HepG2 (cell line): Measurements from ENCODE around the gene PIH1D2. TPM values are rescaled to one million over a fixed set of nuclear protein-coding genes. Genes with fewer than 3 reads are reported as not detected.

Experiments
- ARID4A ChIP-seq: sonication (generic); formaldehyde crosslinking; IDR thresholded peaks from 2 replicates; pipeline ENCODE4 v1.5.0; 2020; ENCODE audit warnings: mild to moderate bottlenecking, missing genetic modification reagents, borderline replicate concordance
- EP300 ChIP-seq, 3 experiments: sonication (generic) in 1 of 3; formaldehyde crosslinking in 1 of 3; IDR thresholded peaks; 2 replicates each; pipeline versions ENCODE4 v1.5.1 to v1.6.1; 2011 to 2020; ENCODE audit warnings: low read depth in 2 of 3, low read length in 2 of 3, borderline replicate concordance in 1 of 3, improper control_type of control experiment in 1 of 3, mild to moderate bottlenecking in 1 of 3, missing genetic modification reagents in 1 of 3, moderate library complexity in 1 of 3
- ERF ChIP-seq: IDR thresholded peaks from 2 replicates; pipeline ENCODE4 v1.6.1; 2018; ENCODE audit warnings: missing biosample characterization, missing genetic modification reagents
- HES4 ChIP-seq: sonication (generic); formaldehyde crosslinking; IDR thresholded peaks from 2 replicates; pipeline ENCODE4 v1.9.0; 2021; ENCODE audit warnings: mild to moderate bottlenecking, missing genetic modification reagents, borderline replicate concordance
- HNF4A ChIP-seq: sonication (generic); formaldehyde crosslinking; IDR thresholded peaks from 2 replicates; pipeline ENCODE4 v1.4.0; 2020; ENCODE audit warnings: missing genetic modification reagents
- KAT8 ChIP-seq: IDR thresholded peaks from 2 replicates; pipeline ENCODE4 v1.6.1; 2016; ENCODE audit warnings: missing genetic modification reagents, missing compliant biosample characterization
- NFKB2 ChIP-seq: sonication (generic); formaldehyde crosslinking; IDR thresholded peaks from 2 replicates; pipeline ENCODE4 v1.4.0; 2020; ENCODE audit warnings: missing genetic modification reagents, borderline replicate concordance
- NFKBIZ ChIP-seq: IDR thresholded peaks from 2 replicates; pipeline ENCODE4 v1.6.1; 2018; ENCODE audit warnings: missing genetic modification reagents, missing compliant biosample characterization
- POGZ ChIP-seq: sonication (generic); formaldehyde crosslinking; IDR thresholded peaks from 2 replicates; pipeline ENCODE4 v1.4.0; 2020; ENCODE audit warnings: mild to moderate bottlenecking, missing genetic modification reagents
- REPIN1 ChIP-seq: sonication (generic); formaldehyde crosslinking; IDR thresholded peaks from 2 replicates; pipeline ENCODE4 v1.8.0; 2022; ENCODE audit warnings: missing genetic modification reagents, low read depth, mild to moderate bottlenecking, borderline replicate concordance
- ZBTB3 ChIP-seq: sonication (generic); formaldehyde crosslinking; IDR thresholded peaks from 2 replicates; pipeline ENCODE4 v1.4.0; 2020; ENCODE audit warnings: low read depth, mild to moderate bottlenecking, moderate library complexity, missing genetic modification reagents, borderline replicate concordance
- ZBTB7A ChIP-seq: sonication (generic); formaldehyde crosslinking; IDR thresholded peaks from 2 replicates; pipeline ENCODE4 v1.8.0; 2022; ENCODE audit warnings: mild to moderate bottlenecking, missing genetic modification reagents
- ZHX1 ChIP-seq: sonication (generic); formaldehyde crosslinking; IDR thresholded peaks from 2 replicates; pipeline ENCODE4 v1.8.1; 2022; ENCODE audit warnings: low read depth, mild to moderate bottlenecking, missing genetic modification reagents
- ZNF124 ChIP-seq: sonication (generic); formaldehyde crosslinking; IDR thresholded peaks from 2 replicates; pipeline ENCODE4 v1.4.0; 2020; ENCODE audit warnings: missing genetic modification reagents
- ZNF354B ChIP-seq: sonication (generic); formaldehyde crosslinking; IDR thresholded peaks from 2 replicates; pipeline ENCODE4 v1.8.0; 2022; ENCODE audit warnings: mild to moderate bottlenecking, missing genetic modification reagents
- polyA plus RNA-seq, 8 experiments: library from polyadenylated mRNA; depleted of rRNA in 3 of 8; stranded (reverse) in 7 of 8; unstranded in 1 of 8; fragments of >200 nt; fragmentation: Illumina TruSeq in 4 of 8; extraction: Trizol in 4 of 8; gene quantifications; 2 replicates each; pipeline versions ENCODE4 v1.2.1 to v1.2.3, GENCODE V29; 2011 to 2016; ENCODE audit warnings: low read depth in 4 of 8, missing spikeins in 1 of 8, mixed read lengths in 1 of 8; ENCODE audit not compliant: insufficient read depth in 1 of 8
- total RNA-seq, 5 experiments: library from RNA; depleted of rRNA; stranded (reverse); fragments of >200 nt; fragmentation: Illumina TruSeq; extraction: Trizol; gene quantifications; 2 replicates each; pipeline ENCODE4 v1.2.3, GENCODE V29; 2016; ENCODE audit warnings: low read depth in 1 of 5
- TF ChIP-seq, protein P1 (sequence below): sonication (generic); formaldehyde crosslinking; IDR thresholded peaks from 2 replicates; pipeline ENCODE4 v1.4.0; 2020; ENCODE audit warnings: mild to moderate bottlenecking, missing genetic modification reagents, borderline replicate concordance

PIH1D2 gene
- total and polyA plus RNA-seq, 2 of the 13 experiments (the other 11 are each of a cell fraction or from before 2014, with no cell fraction given): 0.49 to 2.7 TPM

DNA sequence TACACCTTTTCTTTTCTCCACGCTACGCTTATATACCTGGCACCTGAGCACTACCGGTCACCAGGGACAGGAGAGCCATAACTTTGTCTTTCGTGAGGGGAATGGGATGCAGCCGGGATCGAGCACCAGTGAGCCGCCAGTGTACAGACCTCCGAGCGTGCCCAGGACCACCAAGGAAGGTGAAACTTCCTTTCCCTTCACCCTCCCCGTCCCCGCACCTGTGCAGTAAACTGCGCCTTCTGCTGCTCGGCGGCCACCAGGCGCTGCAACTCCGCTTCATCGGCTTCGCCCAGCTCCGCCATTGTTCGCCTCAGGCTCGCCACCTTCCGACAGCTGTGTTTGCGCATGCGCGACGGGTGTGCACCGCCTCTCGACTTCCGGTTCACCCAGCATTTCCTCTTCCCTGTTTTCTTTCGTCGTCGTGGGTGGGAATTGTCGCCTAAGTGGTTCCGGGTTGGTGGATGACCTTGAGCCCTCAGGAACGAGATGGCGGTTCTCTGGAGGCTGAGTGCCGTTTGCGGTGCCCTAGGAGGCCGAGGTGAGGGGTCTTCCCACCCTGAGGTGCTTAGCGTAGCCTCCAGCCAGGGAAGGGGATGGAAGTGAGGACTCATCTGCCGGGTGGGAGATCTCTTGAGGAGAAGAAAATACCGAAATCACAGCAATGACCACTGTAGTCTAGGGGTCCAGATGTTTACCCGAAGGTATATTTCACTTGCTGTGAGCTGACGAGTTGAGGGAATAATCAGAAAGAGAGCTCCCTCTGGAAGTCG is 12.8 kb upstream of the PIH1D2 start, which contains the start of the genes SDHD and TIMM8B (continued):
- TF ChIP-seq ARID4A: peak; percentile 93
- TF ChIP-seq ZNF354B: no peak
- TF ChIP-seq NFKB2 (CRISPR knock-in tag): peak; percentile 71; the same call in 1 of the 2 replicates
- TF ChIP-seq, protein P1, sequence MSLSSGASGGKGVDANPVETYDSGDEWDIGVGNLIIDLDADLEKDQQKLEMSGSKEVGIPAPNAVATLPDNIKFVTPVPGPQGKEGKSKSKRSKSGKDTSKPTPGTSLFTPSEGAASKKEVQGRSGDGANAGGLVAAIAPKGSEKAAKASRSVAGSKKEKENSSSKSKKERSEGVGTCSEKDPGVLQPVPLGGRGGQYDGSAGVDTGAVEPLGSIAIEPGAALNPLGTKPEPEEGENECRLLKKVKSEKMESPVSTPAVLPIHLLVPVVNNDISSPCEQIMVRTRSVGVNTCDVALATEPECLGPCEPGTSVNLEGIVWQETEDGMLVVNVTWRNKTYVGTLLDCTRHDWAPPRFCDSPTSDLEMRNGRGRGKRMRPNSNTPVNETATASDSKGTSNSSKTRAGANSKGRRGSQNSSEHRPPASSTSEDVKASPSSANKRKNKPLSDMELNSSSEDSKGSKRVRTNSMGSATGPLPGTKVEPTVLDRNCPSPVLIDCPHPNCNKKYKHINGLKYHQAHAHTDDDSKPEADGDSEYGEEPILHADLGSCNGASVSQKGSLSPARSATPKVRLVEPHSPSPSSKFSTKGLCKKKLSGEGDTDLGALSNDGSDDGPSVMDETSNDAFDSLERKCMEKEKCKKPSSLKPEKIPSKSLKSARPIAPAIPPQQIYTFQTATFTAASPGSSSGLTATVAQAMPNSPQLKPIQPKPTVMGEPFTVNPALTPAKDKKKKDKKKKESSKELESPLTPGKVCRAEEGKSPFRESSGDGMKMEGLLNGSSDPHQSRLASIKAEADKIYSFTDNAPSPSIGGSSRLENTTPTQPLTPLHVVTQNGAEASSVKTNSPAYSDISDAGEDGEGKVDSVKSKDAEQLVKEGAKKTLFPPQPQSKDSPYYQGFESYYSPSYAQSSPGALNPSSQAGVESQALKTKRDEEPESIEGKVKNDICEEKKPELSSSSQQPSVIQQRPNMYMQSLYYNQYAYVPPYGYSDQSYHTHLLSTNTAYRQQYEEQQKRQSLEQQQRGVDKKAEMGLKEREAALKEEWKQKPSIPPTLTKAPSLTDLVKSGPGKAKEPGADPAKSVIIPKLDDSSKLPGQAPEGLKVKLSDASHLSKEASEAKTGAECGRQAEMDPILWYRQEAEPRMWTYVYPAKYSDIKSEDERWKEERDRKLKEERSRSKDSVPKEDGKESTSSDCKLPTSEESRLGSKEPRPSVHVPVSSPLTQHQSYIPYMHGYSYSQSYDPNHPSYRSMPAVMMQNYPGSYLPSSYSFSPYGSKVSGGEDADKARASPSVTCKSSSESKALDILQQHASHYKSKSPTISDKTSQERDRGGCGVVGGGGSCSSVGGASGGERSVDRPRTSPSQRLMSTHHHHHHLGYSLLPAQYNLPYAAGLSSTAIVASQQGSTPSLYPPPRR: 0 out of 2 replicates have a peak, but pooled peaks have one; percentile 32
- peak; percentile 84 for TF ChIP-seq ZNF124 (CRISPR knock-in tag)
- peak; percentile 99 for TF ChIP-seq KAT8 (CRISPR knock-in tag)
- no peak; the same call in 1 of the 2 replicates for TF ChIP-seq HES4 (CRISPR knock-in tag)
- peak; percentile 79; the same call in 1 of the 2 replicates for TF ChIP-seq REPIN1
- TF ChIP-seq ZHX1 (CRISPR knock-in tag): peak; percentile 84
- no peak; the same call in 1 of the 2 replicates for TF ChIP-seq ZBTB3
- peak; percentile 94 for TF ChIP-seq POGZ (CRISPR knock-in tag)
- TF ChIP-seq NFKBIZ (CRISPR knock-in tag): 0 out of 2 replicates have a peak, but pooled peaks have one; percentile 18
- TF ChIP-seq EP300 (IDR thresholded peaks at IDR 0.05; ENCODE audit: low read depth in 2 of 2, low read length in 2 of 2): 0 out of 4 replicates have a peak, but pooled peaks of 1 of the 2 experiments have one; percentile 5
- TF ChIP-seq EP300 (CRISPR knock-in tag; IDR thresholded peaks at IDR 0.05; ENCODE audit: borderline replicate concordance): no peak
- peak; percentile 86 for TF ChIP-seq ERF (CRISPR knock-in tag)
- 0 out of 2 replicates have a peak, but pooled peaks have one; percentile 35 for TF ChIP-seq ZBTB7A (CRISPR knock-in tag)
- peak; percentile 38 for TF ChIP-seq HNF4A (CRISPR knock-in tag)
